AG08396 (cell line): ENCODE results near the gene CDH13.

Experiments
- DNase-seq: peaks from one replicate; pipeline ENCODE4 v3.0.0; 2012; ENCODE audit warnings: low spot score, mixed read lengths

Gene CDH13

GRCh38 chr16:83808573-83809014 lies 1181.8 kb downstream of the CDH13 start:
- no peak for DNase-seq

DNA sequence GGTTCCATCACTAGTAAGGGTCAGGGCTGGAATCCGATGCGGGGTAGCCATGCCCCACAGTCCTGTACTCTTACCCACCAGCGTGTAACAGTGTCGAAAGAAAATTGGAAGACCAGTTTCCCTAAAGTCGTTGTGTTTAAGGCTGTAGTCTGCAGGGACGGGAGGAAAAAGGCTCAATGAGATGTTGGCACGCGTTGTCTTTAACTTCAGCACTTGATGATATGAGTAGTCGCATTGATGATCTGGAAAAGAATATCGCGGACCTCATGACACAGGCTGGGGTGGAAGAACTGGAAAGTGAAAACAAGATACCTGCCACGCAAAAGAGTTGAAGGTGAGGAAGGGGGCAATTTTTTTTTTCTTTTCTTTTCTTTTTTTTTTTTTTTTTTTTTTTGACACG lies 1182.3 kb downstream of the CDH13 start:
- DNase-seq, result no peak

GRCh38 chr16:83810901-83811300 lies 1184.1 kb downstream of the CDH13 start:
- DNase-seq, result no peak

GRCh38 chr16:83813823-83814658 lies 1187.3 kb downstream of the CDH13 start:
- DNase-seq, result peak; percentile 53

GRCh38 chr16:83814659-83814985 lies 1187.9 kb downstream of the CDH13 start:
- DNase-seq, result no peak

DNA sequence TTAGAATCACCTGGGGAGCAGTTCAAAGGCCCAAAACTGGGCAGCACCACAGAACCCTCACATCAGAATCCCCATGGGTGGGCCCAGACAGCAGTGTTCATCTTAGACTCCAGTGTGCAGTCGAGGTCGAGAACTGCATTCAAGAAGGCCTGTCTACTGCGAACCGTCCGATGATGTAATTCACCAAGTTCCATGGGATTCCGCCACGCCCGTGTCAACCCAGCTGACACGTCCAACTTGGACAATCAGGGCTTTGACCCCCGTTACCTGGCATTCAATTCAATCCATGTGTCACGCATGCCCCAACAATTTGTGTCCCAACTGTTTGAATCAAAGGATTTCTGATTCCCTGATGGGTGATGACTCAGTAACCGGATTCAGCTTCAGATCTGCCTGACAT lies 1190.3 kb downstream of the CDH13 start:
- DNase-seq, result no peak

GRCh38 chr16:83818276-83818675 lies 1191.5 kb downstream of the CDH13 start:
- no peak for DNase-seq

DNA sequence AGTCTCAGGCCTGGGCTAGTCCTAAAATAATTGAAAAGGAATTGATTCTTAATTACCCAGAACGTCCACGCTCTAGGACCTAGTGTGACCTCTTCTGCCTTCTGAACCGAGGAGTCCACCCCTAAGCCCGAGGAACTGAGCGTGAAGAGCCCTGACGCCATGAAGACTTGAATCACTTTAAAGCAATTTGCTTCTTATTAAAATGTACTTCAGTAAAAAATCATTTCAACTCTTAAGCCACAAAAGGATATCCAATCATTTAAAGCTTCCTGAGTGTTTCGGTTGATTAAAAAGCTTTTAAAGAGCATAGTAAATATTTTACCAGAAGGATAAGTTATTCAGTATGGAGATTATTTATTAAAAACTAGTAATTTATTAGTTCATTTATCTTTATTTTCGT lies 1192.6 kb downstream of the CDH13 start:
- no peak for DNase-seq

- DNase-seq, result peak; percentile 89
Observed at GRCh38 chr16:83826146-83826913, 1199.6 kb downstream of the CDH13 start.

- no peak for DNase-seq
Observed at GRCh38 chr16:83830091-83830768, 1203.5 kb downstream of the CDH13 start.

GRCh38 chr16:83830769-83831455 lies 1204.1 kb downstream of the CDH13 start:
- DNase-seq, result no peak

- no peak for DNase-seq
Observed at GRCh38 chr16:83831456-83831987, 1204.8 kb downstream of the CDH13 start.

DNA sequence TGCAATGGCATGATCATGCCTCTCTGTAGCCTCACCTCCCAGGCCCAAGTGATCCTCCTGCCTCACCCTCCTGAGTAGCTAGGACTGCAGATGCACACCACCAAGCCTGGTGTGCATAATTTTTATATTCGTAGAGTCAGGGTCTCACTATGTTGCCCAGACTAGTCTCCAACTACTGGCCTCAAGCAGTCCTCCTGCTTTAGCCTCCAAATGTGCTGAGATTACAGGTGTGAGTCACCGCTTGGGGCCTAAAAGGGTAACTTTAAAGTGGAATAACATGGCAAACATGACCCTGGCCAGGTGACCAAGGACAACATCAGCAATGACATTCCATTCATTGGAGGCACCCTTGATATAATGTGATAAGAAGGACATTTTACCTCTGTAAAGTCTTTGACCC lies 1207.2 kb downstream of the CDH13 start:
- DNase-seq, result no peak

- peak; percentile 70 for DNase-seq
Observed at GRCh38 chr16:83835586-83836566, 1209.1 kb downstream of the CDH13 start.

DNA sequence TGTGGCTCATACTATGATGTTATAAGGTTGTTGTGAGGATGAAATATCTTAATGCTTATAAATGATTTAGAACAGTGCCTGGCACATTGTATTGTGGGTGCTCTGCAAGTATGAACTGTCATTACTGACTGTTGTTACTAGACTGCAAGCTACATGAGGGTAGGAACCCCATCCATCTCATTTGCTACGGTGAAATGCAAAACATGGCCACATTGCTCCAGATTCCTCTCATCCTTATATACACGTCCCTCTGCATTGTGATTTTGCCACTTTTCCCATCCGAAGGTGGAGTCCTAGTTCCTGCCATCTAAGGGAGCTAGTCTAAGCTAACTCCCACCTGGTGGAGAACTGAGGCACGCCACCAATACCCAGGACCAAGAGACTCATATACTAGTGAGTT lies 1210.8 kb downstream of the CDH13 start:
- DNase-seq, result no peak

DNA sequence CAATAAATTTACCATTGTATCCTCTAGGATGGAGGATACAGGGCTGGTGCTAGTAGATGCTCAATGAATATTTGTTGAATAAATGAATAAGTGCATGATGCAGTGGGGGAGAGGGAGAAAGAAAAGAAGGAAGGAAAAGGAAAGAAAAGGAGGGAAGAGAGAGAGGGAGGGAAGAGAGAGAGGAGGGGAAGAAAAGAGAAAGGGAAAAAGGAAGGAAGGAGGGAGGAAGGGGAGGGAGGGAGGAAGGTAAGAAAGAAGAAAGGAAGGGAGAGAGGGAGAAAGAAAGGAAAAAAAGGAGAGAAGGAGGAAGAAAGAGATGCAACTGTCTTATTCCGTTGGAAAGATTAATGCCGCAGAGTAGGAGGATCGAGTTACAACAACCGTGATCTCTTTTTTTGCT lies 1211.4 kb downstream of the CDH13 start:
- no peak for DNase-seq

- no peak for DNase-seq
Observed at GRCh38 chr16:83839561-83839960, 1212.8 kb downstream of the CDH13 start.

GRCh38 chr16:83840060-83840617 lies 1213.4 kb downstream of the CDH13 start:
- DNase-seq, result no peak

GRCh38 chr16:83842291-83842690 lies 1215.5 kb downstream of the CDH13 start:
- no peak for DNase-seq

GRCh38 chr16:83842756-83843507 lies 1216.2 kb downstream of the CDH13 start:
- no peak for DNase-seq
